Activated naive CD8-positive, alpha-beta T cell treated with anti-CD3 and anti-CD28 coated beads, Interleukin-2, amount 10 ng/mL, durations not matched to agents 7 days and 5 days (primary cell): ENCODE results near the gene ENTPD8. TPM values are rescaled to one million over a fixed set of nuclear protein-coding genes. Genes with fewer than 3 reads are reported as not detected.

ENCODE experiments used
- ATAC-seq: fragments of 150-1000 bp; cut with Tn5 transposase; one replicate; pipeline ENCODE4 v1.10.0; 2021; ENCODE audit warnings: low read depth, moderate library complexity
- POLR2A ChIA-PET: fragments of 350-600 bp; sonication (Branson Sonifier 250); formaldehyde crosslinking; loops from one replicate; lab custom pipeline; 2021; ENCODE audit warnings: antibody characterized with exemption; lab: Charles Lee
- DNase-seq: peaks from one replicate; pipeline ENCODE4 v3.0.0; 2021
- H3K27ac Mint-ChIP-seq: one replicate; pipeline ENCODE4 v1.8.0; 2022; ENCODE audit warnings: mild to moderate bottlenecking, mixed read lengths
- H3K27me3 Mint-ChIP-seq: one replicate; pipeline ENCODE4 v1.8.0; 2022; ENCODE audit warnings: mild to moderate bottlenecking, moderate library complexity, mixed read lengths
- H3K36me3 Mint-ChIP-seq: one replicate; pipeline ENCODE4 v1.8.0; 2021; ENCODE audit warnings: mild to moderate bottlenecking, mixed read lengths
- H3K4me1 Mint-ChIP-seq: one replicate; pipeline ENCODE4 v1.8.0; 2021; ENCODE audit warnings: mixed read lengths
- H3K4me3 Mint-ChIP-seq: one replicate; pipeline ENCODE4 v1.8.0; 2022; ENCODE audit warnings: mild to moderate bottlenecking, moderate library complexity, mixed read lengths
- H3K9me3 Mint-ChIP-seq: one replicate; pipeline ENCODE4 v1.8.0; 2021; ENCODE audit warnings: mixed read lengths
- total RNA-seq, 2 experiments: library from RNA; stranded (reverse); gene quantifications; one replicate each; pipeline ENCODE4 v1.2.3, GENCODE V29; 2021

ENTPD8 gene
- not detected for total RNA-seq

GRCh38 chr9:137441289-137441934 lies at the start of gene ENTPD8:
Gene ENTPD8, minus strand, starts transcription at chr9:137441357. Its CDS starts 3,072 bp downstream, at chr9:137438285.
- POLR2A ChIA-PET = interaction anchor here (1.1 kb wide), 1 partner anchor 14 kb away, joined by 4 read pairs; no protein-coding TSS in a partner anchor
- ATAC-seq = no peak
- H3K27ac Mint-ChIP-seq = no peak within 1 kb of the TSS
- no peaks in the 10 kb centered on the region for H3K9me3 Mint-ChIP-seq
- H3K36me3 Mint-ChIP-seq = no peaks in the 10 kb centered on the region
- DNase-seq = peak; percentile 42
- peaks cover 27% of the 10 kb centered on the region for H3K27me3 Mint-ChIP-seq
- H3K4me1 Mint-ChIP-seq = peaks cover 8% of the 10 kb centered on the region
- peak within 1 kb of the TSS; percentile 56 for H3K4me3 Mint-ChIP-seq

- peak; percentile 14 for ATAC-seq
- Mint-ChIP-seq H3K9me3 (no peaks in the 10 kb centered on the region), H3K36me3 (no peaks in the 10 kb centered on the region), H3K27me3 (no peaks in the 10 kb centered on the region), H3K4me1 (peaks cover 10% of the 10 kb centered on the region), H3K4me3 (no peak overlapping the region), H3K27ac (no peak overlapping the region)
- no peak for DNase-seq
- POLR2A ChIA-PET = no interaction called here
These were observed 49.5 kb upstream of the ENTPD8 start for GRCh38 chr9:137490532-137491186.

GRCh38 chr9:137488906-137489305 lies 47.7 kb upstream of the ENTPD8 start:
- Mint-ChIP-seq H3K4me1 (peaks cover 8% of the 10 kb centered on the region), H3K27ac (no peak overlapping the region), H3K27me3 (no peaks in the 10 kb centered on the region), H3K9me3 (no peaks in the 10 kb centered on the region), H3K36me3 (no peaks in the 10 kb centered on the region), H3K4me3 (no peak overlapping the region)
- DNase-seq = no peak
- no peak for ATAC-seq
- POLR2A ChIA-PET = no interaction called here

- ATAC-seq = no peak
- no peaks in the 10 kb centered on the region for H3K9me3 Mint-ChIP-seq
- POLR2A ChIA-PET = no interaction called here
- H3K4me1 Mint-ChIP-seq = peaks cover 8% of the 10 kb centered on the region
- H3K27ac Mint-ChIP-seq = no peak overlapping the region
- no peak for DNase-seq
- no peak overlapping the region for H3K4me3 Mint-ChIP-seq
- no peaks in the 10 kb centered on the region for H3K27me3 Mint-ChIP-seq
- no peaks in the 10 kb centered on the region for H3K36me3 Mint-ChIP-seq
These were observed 47.1 kb upstream of the ENTPD8 start for GRCh38 chr9:137488327-137488653.

GRCh38 chr9:137487454-137488326 lies 46.5 kb upstream of the ENTPD8 start:
- POLR2A ChIA-PET = no interaction called here
- H3K4me3 Mint-ChIP-seq = no peak overlapping the region
- H3K27ac Mint-ChIP-seq = no peak overlapping the region
- DNase-seq (no peak), ATAC-seq (no peak)
- H3K9me3 Mint-ChIP-seq = no peaks in the 10 kb centered on the region
- H3K4me1 Mint-ChIP-seq = peaks cover 8% of the 10 kb centered on the region
- no peaks in the 10 kb centered on the region for H3K27me3 Mint-ChIP-seq
- no peaks in the 10 kb centered on the region for H3K36me3 Mint-ChIP-seq

- Mint-ChIP-seq H3K36me3 (no peaks in the 10 kb centered on the region), H3K4me1 (peaks cover 13% of the 10 kb centered on the region), H3K9me3 (no peaks in the 10 kb centered on the region), H3K4me3 (no peak overlapping the region), H3K27ac (no peak overlapping the region), H3K27me3 (no peaks in the 10 kb centered on the region)
- POLR2A ChIA-PET = interaction anchor here (1.0 kb wide), 1 partner anchor 25 kb away, joined by 3 read pairs; no protein-coding TSS in a partner anchor
- no peak for ATAC-seq
- no peak for DNase-seq
These were observed 45.6 kb upstream of the ENTPD8 start for GRCh38 chr9:137486545-137487453.

GRCh38 chr9:137486141-137486490 lies 45.0 kb upstream of the ENTPD8 start:
- Mint-ChIP-seq H3K27ac (no peak overlapping the region), H3K36me3 (no peaks in the 10 kb centered on the region), H3K27me3 (no peaks in the 10 kb centered on the region), H3K4me1 (peaks cover 13% of the 10 kb centered on the region), H3K4me3 (no peak overlapping the region), H3K9me3 (no peaks in the 10 kb centered on the region)
- POLR2A ChIA-PET = interaction anchor here (1.0 kb wide), 1 partner anchor 24 kb away, joined by 3 read pairs; no protein-coding TSS in a partner anchor
- DNase-seq (no peak), ATAC-seq (no peak)

GRCh38 chr9:137485343-137486140 lies 44.4 kb upstream of the ENTPD8 start:
- H3K9me3 Mint-ChIP-seq = no peaks in the 10 kb centered on the region
- no peak for DNase-seq
- POLR2A ChIA-PET = no interaction called here
- no peak for ATAC-seq
- no peaks in the 10 kb centered on the region for H3K27me3 Mint-ChIP-seq
- peaks cover 8% of the 10 kb centered on the region for H3K4me1 Mint-ChIP-seq
- no peaks in the 10 kb centered on the region for H3K36me3 Mint-ChIP-seq
- no peak overlapping the region for H3K27ac Mint-ChIP-seq
- H3K4me3 Mint-ChIP-seq = no peak overlapping the region

- no peak for DNase-seq
- Mint-ChIP-seq H3K27me3 (no peaks in the 10 kb centered on the region), H3K4me3 (no peak overlapping the region), H3K27ac (no peak overlapping the region), H3K36me3 (no peaks in the 10 kb centered on the region), H3K9me3 (no peaks in the 10 kb centered on the region), H3K4me1 (peaks cover 8% of the 10 kb centered on the region)
- no peak for ATAC-seq
- POLR2A ChIA-PET = no interaction called here
These were observed 43.6 kb upstream of the ENTPD8 start for GRCh38 chr9:137484551-137485315.

GRCh38 chr9:137482094-137482781 lies 41.1 kb upstream of the ENTPD8 start:
- Mint-ChIP-seq H3K9me3 (no peaks in the 10 kb centered on the region), H3K27ac (no peak overlapping the region), H3K4me1 (peaks cover 8% of the 10 kb centered on the region), H3K36me3 (no peaks in the 10 kb centered on the region), H3K4me3 (no peak overlapping the region), H3K27me3 (no peaks in the 10 kb centered on the region)
- POLR2A ChIA-PET = no interaction called here
- DNase-seq (no peak), ATAC-seq (no peak)
